Lung microvascular endothelial cell (primary cell): ENCODE measurements around the gene LRP1B. TPM values are rescaled to one million over a fixed set of nuclear protein-coding genes. Genes with fewer than 3 reads are reported as not detected.
A peak's percentile ranks its signal among the peaks of the same experiment; 100 is the strongest.

Source experiments
- DNase-seq, 2 donors: peaks; one replicate each; pipeline versions ENCODE4 v3.0.0 to v3.0.0-alpha.2; 2010; ENCODE audit warnings: low read depth in 2 of 2
- total RNA-seq: library from RNA; depleted of rRNA; stranded (reverse); fragments of >200 nt; gene quantifications from 2 replicates; pipeline ENCODE4 v1.2.1, GENCODE V29; 2014

Gene LRP1B
- total RNA-seq, 1 donor from 2014 or later = not detected

DNA sequence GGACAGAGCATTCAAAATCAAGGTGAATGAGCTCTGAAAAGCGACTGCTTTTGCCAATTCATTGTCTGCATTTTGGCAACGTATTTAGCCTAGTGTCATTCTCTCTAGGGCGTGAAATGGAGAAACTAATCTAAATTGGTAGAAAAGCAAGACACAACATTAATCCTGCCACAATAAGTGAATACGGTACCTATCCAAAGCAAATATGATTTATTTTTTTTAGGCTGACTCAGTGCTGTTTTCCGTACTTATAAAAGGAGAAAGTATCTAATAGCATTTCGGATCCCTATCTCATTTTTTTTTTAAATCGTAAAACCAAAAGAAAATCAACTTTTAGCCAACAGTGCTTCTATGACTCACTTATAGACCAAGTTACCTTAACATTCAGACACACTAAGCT is 672.5 kb downstream of the LRP1B start:
- DNase-seq = no peak

DNA sequence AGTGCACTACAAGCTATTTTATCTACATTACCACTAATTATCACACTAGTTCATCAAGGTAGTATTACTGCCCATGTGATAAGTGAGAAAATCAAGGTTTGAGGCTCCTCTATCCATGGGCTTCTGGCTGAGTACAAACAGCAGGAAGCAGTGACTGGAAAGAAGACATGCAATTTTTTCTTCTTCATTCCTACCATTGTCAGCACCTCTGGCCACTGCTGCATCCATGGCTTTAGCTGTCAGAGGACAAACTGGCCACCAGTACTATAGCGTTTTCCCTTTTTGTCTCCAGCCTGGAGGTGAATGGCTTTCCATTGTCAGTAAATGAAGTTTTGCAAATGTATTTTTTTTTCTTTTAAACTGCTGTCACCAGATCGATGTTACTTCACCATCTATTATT is 674.9 kb downstream of the LRP1B start:
- no peak for DNase-seq

DNA sequence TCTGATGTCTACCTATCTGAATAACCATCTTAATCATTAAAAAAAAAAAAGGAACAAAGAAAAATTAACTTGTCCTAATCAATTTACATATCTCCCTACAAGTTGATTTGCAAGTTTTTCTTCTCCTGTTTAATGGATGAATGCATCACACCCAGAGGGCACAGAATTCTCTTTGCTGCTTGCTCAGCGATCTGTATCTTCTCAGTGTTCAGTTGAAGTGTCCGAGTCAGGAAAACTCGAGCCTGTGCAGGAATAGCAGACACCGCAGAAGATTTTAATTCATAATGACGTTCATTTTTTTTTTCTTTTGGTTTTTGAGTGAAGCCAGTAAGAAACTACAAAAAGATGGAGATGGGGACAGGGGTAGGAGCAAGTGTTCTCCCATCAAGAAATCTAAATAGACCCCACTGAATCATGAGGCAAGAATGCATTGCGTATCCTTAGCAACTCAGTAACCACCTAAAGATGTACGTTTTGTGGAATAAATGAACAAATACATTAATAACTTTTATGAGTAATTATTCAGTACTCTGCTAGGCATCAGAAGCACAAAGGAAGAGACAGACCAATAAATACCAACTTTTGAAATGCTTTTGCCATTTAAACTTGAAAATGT is 675.5 kb downstream of the LRP1B start:
- no peak for DNase-seq

DNA sequence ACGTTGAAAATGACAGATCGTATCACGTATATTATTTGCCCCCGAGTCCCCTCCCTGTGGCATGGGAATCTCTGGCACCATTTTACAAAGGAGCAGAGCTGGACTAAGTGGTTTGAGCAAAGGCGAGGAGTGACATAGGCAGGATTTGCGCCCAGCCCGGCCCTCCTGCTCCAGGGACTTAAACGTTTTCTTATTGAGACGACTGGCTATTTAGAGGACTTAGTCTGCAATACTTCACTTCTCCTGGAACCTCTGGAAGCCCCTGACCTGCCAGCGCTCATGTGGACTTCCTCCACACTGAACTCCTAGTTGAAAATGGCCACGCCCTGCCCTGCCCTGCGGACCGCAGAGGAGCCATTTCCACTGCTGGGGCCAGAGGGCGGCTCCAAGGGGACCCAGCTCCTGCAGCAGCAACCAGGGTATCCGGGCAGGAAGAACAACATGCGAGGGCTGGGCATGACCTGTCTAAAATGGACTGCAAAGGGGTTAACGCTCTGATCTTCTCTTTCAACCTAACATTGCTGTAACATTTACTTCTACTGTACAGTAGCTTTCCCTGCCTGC is 690.7 kb downstream of the LRP1B start:
- DNase-seq = no peak

DNA sequence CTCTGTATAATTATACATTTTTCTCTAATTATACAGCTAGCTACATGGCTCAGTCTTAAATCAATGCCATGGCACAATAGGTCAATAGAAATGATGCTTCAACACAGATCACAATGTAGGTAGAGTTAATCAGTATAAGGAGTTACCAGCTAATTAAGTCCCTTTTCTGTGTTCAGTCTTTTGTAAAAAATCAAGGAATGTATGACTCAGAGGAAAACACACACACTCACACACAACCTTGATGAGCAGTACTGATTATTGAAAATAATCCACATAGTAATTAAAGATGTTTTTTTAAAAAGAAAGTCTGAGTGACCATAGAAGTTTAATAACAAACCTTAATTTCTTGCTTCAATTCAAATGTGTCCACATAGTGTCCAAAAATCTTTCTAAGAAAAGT is 691.3 kb downstream of the LRP1B start:
- DNase-seq = no peak

DNA sequence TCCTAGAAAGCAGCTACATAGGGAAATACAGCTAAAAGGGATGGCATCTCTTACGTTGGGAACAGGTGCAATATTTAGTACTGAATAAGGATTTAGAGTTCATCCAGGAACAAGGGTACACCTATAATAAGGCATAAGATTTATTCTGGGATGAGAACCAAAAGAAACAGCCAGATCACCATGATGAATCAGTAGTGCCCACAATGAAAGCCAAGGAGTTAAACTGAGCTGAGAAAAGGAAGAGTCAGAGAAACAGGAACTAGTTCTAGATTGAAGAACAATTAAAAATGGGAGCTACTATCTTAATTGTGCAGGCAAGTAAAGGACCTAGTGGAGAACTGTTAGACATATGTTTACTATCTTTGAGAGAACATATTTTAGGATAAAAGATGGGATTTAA is 692.3 kb downstream of the LRP1B start:
- DNase-seq = no peak

DNA sequence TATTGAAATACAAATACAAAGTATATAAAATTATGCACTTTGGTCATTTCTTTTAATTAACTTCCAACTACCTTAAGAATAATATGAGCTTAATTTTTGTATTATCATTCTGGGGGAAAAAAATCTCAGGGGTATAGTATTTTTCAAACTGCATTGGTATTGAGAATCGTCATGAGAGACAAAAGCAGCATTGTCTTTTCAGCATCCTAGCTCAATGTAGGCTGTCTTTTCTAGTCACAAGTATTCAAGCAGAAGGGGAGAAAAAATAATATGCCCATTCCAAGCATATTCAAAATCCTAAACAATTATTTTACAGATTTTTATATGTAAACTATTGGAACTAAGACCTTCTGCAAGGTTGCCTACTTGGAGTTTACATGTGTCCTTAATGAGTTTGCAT is 693.3 kb downstream of the LRP1B start:
- no peak for DNase-seq

DNA sequence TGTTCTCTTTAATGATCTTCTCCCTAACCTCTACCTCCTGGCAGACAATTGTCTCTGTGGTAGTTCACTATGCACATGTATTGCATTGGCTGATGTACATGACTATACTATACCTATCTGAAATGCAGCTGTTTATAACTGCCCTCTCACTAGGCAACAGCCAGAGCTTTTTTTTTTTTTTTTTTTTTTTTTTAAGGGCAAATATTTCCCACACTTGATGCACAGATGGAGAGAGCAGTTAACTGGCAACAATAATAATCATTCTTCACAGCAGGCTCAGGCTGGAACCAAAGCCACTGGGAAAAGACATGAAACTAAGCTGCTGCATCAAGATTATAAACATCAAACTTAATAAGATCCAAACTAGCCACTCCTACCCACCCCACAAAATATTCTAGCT is 707.7 kb downstream of the LRP1B start:
- no peak for DNase-seq

DNA sequence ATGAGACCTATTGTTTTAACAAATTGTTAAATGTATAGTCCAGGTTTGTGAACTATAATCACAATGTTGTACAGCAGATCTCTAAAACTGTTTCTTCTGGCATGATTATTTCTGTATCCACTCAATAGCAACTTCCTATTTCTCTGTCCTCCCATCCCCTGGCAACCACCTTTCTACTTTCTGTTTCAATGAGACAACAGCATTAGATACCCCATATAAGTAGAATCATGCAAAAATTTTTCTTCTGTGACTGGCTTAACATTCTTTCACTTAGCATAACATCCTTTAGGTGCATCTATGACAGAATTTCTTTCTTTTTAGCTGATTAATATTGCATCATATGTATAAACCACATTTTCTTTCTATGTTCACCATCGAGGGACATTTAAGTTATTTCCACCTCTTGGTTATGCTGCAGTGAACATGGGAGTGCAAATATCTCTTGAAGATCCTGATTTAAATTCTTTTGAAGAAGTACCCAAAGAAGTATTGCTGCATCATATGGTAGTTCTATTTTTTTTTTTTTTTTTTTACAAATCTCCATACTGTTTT is 713.5 kb downstream of the LRP1B start:
- no peak for DNase-seq

DNA sequence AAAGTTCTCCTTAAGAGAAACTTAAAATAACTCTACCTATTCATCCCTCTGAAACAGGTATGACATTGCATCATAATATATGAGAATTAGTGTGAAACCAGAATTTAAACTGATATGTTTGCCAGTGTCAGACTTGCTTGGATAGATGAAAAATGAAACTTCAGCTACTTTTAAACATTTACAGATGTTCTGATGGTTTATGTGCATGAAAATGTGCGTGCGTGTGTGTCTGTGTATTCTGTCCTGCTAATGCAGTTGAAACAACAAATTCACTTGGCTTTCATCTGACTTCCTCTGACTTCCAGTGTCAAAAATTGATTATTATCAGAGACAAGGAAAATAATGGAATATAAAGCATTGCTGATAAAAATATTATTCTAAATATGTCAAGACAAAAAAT is 719.4 kb downstream of the LRP1B start:
- DNase-seq = no peak

DNA sequence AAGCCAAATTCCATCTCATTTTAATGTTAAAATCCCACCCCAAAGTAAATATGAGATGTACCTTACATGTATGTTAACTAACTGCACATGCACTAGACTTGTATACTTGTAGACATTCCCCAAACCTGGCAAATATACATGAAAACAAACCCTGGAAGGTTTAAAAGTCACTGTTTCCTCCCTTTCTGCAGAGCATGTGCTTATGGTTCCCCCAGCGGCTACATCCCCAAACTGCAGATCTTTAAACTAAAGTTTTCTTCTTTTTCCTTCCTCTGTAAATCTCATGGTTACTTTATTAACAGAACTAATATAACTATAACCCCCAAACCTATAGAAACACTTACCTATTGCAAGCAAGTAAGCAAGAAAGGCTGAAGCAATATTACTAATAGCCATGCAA is 731.5 kb downstream of the LRP1B start:
- peak; percentile 1 to 17 for DNase-seq

DNA sequence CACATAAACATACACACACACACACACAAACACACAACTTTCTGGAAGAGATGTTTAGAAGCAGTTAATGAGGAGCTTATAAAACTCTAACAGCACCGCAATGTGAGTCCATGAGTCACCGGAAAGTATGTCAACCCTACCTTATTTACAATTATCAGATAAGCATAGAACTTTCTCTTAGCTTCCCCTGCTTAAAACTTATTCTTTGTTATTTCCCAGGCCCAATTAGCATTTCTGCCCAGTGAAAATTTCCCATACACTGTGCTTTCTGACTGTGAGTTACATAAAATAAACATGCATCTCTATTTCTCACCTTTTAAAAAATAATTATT is 737.6 kb downstream of the LRP1B start:
- peak in 1 of 2 donors; percentile 32 for DNase-seq

DNA sequence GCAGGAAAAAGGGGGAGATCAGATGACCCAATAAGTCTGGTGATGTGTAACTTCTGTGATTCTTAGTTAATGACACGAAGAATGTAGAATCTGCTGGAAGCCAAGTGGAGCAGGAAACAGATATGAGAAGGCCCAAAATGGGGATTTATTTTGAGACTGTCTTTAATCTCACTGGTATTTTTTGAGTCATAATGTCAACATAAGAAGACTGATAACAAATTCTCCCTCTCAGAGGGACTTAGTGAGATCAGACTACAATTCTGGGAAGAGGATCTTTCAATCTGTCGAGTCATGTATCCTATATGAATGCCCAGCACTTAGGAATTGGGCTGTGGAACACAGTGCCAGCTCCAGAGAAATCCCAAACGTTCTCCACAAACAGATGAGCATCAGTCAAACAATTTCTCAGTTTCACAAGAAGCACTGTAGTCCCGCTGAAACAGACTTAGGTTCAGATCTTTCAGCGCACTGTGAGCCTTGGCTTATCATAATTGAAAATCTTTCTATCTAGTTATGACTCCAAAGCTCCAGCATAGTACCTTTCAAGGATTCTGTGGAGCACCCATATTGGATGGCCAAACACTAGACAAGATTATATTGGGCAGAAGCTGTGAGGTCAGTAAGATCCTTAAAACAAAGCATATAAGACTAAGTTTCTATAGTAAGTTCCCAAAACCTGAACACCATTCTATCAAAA is 738.2 kb downstream of the LRP1B start:
- peak in 1 of 2 donors; percentile 40 for DNase-seq

DNA sequence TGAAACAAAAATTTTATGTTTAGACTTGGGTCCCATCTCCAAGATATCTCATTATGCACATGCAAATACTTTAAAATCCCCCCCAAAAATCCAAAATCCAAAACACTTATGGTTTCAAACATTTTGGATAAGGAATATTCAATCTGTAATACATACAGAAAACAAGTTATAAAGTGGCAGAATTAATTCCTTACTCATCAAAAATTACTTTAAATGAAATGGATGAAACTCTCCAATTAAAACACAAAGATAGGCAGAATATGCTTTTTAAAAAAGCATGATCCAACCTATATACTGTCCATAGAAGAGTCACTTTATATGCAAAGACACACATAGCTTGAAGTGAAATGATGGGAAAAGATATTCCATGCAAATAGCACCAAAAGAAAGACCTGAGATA is 744.6 kb downstream of the LRP1B start:
- DNase-seq = no peak

DNA sequence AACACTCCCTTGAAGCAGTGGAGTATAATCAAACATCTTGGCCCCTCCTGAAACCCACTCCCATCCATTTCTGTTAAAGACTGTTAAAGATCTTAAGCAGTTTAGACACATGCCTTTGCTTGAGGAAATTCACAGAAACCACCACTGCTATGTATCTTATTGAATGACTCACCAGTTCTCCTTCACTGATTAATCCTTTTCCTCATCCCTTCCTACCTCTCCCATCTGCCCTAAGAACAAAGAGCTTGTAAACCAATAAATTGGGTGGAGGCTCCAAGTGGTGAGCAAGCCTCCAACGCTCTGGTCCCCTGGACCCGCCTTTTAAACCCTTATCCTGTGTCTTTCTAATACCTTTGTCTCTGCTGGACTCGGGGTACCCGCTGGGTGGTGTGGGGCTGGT is 746.1 kb downstream of the LRP1B start:
- no peak for DNase-seq

DNA sequence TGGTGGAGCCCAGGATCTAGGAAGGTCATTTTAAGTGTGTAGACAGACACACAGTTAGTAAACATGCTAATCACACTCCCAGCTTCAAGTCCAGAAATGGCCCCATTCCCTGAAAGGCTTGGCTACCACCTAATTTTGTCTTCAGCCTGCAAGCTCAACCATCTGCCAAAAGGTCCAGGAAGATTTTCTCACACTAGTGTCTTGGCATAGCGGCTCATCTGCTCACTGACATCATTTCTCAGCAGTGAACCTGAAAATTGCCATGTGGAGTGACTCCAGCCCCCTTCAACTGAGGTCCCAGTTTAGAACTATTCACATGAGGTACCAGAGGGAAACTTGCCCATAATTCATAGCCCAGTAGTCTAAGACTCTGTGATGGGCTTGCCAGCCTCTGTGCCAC is 748.9 kb downstream of the LRP1B start:
- DNase-seq = no peak

DNA sequence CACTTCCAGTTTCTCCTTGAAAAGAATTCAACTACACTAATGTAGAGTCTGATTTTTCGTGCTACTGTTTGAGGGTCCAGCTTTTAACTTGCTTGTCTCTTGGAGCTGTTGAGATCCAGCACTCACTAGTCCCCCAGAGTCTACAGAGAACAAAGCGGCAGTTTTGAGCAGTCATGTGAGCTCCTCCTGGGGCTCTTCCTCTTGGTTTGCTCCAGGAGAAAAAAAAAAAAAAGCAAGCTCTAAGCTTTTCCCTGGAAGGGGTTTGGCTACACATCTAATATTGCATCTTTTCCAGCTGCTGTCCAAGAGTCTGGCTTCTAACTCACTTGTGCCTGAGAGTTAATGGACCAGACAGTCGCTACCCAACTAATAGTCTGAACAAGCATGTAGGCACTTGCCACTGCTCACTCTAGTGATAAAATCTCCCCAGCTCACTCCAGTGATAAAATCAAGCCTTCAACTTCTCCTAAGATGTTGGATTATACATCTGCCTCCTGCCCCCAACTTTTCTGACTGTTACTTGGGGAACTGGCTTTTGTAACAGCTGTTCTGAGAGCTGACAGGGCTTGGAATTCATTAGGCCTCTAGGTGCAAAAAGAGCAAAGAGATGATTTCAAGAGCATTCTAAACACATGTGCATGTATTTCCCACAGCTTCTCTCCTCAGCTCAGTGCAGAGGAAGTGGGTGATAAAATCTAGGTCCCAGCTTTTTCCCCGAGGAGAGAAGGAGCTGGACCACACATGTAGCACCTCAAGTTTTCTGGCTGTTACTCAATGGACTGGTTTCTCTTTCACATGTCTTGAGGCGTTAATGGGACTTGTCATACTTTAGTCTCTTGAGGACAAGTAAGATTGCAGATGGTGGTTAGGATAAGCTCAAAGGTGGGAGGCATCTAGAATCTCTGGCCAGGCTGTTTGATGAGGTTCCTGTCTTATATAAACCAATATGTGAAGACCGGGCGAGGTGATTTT is 750.5 kb downstream of the LRP1B start:
- DNase-seq = no peak

DNA sequence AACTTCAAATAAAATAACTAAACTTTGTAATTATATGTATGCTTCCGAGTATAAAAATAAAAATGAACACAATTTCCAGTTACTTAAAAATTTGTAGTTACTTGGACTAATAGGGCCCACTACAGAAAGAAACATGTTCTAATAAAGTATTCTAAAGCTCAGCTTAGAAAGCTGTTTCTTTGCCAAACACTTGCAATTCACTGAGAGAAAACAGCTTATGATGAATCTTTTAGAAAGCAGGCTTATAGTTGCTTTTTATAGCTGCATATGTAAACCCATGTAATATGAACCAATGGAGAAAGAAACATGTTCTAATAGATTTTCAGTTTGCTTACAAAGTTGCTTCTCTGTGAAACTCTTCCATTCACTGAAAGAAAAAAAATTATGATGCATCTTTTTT is 766.0 kb downstream of the LRP1B start:
- DNase-seq = no peak

DNA sequence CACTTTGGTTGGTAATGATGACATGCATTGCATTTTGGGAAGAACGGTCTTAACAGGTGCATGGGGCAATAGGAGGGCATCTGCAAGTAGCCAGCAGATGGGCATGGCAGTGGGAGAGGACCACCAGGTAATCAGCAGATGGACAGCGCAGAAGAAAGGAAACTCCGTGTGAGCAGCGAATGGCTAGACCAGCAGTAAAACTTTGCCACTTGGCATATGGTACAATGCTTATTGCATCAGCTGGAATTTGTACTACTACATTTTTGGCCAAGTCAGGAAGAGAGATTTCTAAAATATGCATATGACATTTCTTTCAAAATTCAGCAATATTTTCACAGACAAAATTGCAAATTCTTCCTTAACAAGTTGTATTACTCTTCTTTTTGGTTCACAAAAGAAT is 768.5 kb downstream of the LRP1B start:
- DNase-seq = no peak

DNA sequence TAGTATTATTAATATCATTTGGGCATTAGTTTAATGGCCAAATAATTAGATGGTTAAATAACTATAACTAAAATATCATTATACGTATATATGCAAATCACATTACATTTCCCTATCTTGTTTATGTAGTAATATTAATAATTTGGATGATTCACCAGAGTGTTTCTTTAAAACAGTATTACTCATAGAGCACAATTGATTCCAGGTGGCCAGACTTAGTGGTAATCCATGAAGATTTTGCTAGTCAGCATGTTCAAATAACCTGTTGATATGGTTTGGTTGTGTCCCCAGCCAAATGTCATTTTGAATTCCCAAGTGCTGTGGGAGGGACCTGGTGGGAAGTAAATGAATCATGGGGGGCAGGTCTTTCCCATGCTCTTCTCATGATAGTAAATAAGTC is 782.3 kb downstream of the LRP1B start:
- DNase-seq = no peak

DNA sequence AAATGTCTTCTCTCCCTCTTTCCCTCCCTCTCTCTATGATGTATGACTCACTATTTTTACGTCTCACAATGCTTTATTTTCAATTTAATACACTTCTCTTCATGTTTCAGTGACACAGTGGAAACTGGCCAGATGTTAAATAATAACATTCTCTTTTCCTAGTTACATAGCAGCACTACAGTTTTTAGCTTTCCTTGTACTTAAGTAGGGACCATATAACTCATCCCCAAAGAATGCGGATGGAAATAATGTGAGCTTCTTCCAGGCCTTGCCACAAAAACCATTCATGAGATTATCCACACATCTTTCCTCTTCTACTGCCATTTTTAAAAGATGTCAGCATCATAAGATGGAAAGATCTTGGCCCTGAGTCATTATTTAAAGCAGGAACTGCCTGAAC is 789.4 kb downstream of the LRP1B start:
- peak in 1 of 2 donors; percentile 29 for DNase-seq

DNA sequence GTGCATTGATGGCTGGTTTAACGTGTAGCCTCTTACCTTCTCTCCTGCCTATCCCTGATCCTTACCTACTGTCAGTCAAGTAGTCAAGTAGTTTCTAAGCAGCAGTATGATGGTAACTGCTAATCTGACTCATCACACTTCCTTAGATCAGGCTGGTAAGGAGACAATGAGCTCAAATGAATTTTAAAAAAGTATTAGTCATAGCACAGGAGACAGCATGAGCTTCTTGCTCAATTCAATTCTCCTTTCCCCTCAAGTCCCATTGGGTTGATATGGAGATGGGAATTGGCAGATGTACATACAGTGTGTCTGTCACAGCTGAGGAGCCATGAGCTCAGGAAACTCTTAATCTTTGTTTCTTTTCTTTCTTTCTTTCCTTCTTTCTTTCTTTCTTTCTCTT is 799.7 kb downstream of the LRP1B start:
- peak in 1 of 2 donors; percentile 15 for DNase-seq
